IPS-15b (cell line): ENCODE results near the gene TTC29.
"Not testable (repeated sequence)": the region's sequence is repeated elsewhere in the genome, so short reads cannot be mapped to it uniquely, and the experiment has no call there.

Experiments used
- H3K27me3 ChIP-seq: one replicate; pipeline ENCODE4 v1.6.1; 2013; ENCODE audit warnings: low read length; ENCODE audit not compliant: control insufficient read depth, insufficient read depth
- H3K36me3 ChIP-seq: one replicate; pipeline ENCODE4 v1.6.1; 2013; ENCODE audit warnings: low read length; ENCODE audit not compliant: control insufficient read depth, insufficient read depth
- H3K4me1 ChIP-seq: one replicate; pipeline ENCODE4 v1.6.1; 2013; ENCODE audit warnings: mild to moderate bottlenecking, low read length; ENCODE audit not compliant: control insufficient read depth, insufficient read depth
- H3K4me3 ChIP-seq: one replicate; pipeline ENCODE4 v1.5.1; 2013; ENCODE audit warnings: low read depth, low read length
- H3K9ac ChIP-seq: one replicate; pipeline ENCODE4 v1.6.1; 2013; ENCODE audit warnings: low read depth, mild to moderate bottlenecking, low read length
- H3K9me3 ChIP-seq: one replicate; pipeline ENCODE4 v1.6.1; 2013; ENCODE audit warnings: mild to moderate bottlenecking, low read length; ENCODE audit not compliant: control insufficient read depth, insufficient read depth

The TTC29 gene

DNA sequence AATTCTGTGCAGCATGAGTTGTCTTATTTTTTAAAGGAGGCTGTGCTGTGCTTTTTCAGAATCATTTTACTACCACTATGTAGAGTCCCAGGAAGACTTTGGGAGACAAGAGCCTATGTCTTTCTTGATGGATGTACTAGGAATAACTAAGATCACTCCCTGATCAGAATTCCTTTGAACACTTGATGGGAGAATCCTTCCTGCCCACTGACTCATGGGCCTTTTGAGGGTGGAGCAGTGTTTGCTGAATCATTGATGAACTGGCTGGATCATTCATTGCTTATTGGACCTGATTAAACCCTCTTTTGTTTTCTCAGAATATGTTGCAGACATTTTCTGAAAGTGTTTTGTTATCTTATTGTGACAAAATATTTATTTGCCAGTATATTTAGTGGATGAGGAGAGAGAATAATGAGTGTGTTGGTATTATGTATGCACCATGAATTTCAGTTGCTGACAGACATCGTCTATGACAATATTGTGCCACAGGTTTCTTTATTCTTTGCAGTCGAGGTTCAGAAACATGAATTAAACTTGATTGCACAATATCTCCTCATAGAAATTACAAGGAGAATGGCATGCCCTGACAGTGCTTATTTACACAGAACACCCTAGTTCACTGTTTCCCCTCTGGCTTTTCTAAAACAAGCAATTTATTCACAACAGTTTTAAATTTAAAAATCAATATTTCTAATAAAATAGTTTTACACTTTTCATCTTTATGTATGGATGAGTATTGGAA, 270.7 kb downstream of the TTC29 start:
- no peaks in the 10 kb centered on the region for H3K9me3 ChIP-seq
- no peaks in the 10 kb centered on the region for H3K27me3 ChIP-seq
- H3K4me1 ChIP-seq: no peaks in the 10 kb centered on the region
- H3K4me3 ChIP-seq: no peak overlapping the region
- no peak overlapping the region for H3K9ac ChIP-seq
- H3K36me3 ChIP-seq: no peaks in the 10 kb centered on the region

- H3K27me3 ChIP-seq: peaks cover 41% of the 10 kb centered on the region
- H3K9ac ChIP-seq, H3K9me3 ChIP-seq, H3K36me3 ChIP-seq, H3K4me1 ChIP-seq, H3K4me3 ChIP-seq: not testable (repeated sequence)
Observed at GRCh38 chr4:146663968-146664311, 281.7 kb downstream of the TTC29 start.

- H3K9me3 ChIP-seq: no peaks in the 10 kb centered on the region
- no peak overlapping the region for H3K4me3 ChIP-seq
- H3K4me1 ChIP-seq: no peaks in the 10 kb centered on the region
- peaks cover 67% of the 10 kb centered on the region for H3K27me3 ChIP-seq
- H3K9ac ChIP-seq: no peak overlapping the region
- no peaks in the 10 kb centered on the region for H3K36me3 ChIP-seq
Observed at GRCh38 chr4:146661367-146661766, 284.3 kb downstream of the TTC29 start.
